ENCODE measurements around the gene APIP.

The APIP gene

DNA sequence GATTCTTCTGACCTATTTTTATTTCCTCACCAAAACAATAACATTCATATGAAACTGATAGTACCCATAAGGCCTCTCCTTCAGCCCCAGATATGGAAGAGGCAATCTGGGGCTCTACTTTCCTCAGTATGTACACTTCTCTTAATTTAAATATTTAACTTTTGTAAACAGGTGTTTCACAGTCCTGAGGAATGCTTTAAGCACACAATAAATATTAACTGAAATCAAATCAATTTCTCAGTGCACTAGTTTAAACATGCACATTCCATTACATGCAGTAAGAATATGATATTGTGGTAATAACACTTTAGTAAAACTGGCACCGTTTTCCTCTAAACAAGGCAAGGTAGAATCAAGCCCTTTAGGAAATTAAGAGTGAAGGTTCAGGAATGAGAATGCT lies 28.9 kb downstream of the APIP start:
- no peak for DNase-seq

DNA sequence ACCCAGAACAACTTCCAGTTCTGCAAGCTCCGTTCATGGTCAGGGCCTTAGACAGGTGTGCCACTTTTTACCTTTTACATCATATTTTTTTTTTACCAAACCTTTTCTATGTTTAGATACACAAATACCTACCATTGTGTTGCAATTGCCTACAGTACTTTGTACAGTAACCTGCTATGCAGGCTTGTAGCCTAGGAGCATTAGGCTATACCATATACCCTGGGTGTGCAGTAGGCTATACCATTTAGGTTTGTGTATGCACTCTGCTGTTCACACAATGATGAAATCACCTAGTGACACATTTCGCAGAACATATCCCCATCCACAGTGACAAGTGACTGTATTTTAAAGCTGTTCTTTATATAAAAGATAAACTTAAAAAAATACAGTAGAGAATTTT lies 29.6 kb downstream of the APIP start:
- DNase-seq = no peak

DNA sequence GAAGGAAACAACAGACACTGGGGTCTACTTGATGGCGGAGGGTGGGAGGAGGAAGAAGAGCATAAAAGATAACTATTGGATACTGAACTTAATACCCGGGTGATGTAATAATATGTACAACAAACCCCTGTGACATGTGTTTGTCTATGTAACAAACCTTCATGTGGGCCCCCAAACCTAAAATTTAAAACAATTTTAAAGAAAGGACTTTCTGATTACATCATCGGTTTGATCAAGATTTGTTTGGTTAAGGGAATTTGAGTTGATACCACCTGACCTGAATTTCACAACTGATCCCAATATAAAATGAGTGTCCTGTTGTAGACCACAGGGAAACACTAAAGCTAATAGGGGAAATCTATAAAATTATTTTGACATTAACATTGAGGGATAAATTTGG lies 34.3 kb downstream of the APIP start:
- no peak for DNase-seq

DNA sequence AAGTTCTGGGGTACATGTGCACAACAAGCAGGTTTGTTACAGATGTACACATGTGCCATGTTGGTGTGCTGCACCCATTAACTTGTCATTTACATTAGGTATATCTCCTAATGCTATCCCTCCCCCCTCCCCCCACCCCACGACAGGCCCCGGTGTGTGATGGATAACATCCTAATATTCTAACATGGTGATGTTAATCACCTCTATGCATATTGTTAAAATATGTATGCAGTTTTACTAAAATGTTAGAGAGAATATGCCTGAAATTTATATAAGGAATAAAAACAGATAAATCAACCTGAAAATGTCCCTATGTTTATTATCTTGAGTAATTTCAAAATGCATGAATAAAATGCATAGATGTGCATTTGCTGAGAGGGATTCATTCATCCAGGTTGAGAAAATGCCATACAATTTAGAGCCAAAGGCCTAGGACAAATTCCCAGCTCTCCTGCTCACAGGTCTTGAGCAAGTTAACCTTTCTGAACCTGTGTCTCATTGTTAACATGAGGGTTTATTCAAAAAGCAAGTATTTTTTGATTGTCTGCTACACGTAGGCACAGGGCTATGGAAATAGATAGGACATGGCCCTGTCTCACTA lies 38.7 kb downstream of the APIP start:
- DNase-seq = no peak

DNA sequence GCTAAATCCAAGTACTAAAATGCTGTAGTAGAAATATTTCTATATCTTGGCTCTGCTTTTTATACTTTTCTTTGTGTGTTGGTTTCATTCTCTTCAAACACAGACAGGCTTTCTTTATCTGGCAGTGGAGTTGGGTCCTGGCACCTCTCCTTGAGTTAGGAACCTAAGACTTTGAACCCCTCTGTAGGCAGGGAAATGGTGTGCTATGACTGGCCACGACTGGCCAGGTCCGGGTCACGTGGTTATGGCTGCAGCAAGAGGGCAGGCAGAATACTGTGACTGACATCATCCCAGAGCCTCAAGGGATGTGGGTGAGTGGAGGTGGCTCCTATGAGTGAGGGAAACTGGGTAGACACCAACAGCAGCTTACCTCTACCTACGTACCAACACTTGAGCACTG lies 42.0 kb downstream of the APIP start:
- DNase-seq = no peak

DNA sequence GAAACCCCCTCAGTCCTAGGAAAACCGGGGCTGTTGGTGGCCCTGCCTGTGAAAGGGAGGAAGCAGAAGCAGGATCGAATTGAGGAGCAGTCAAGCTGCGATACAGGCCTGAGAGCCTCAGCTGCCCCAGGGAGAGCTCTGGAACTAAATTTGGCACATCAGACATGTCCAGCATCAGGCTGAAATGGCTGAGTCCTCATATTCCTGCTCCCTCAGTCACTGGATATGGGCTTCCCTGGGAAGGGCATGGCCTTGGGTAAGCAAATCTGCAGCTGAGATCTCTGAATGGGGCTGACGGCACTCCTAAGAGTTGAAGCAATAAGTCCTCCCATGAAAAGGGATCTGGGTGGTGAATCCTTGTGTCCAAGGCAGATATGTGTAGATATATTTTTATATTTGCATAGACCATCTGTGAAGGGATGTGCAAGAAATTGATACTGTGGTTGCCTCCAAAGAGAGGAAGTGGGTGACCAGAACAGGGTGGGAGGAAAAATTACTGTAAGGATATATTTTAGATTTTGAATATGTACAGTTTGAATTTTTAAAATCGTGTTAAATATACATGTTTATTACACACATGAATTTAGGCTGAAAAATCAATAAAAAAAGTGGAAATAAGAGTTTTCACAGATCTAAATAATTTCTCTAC lies 45.5 kb downstream of the APIP start:
- DNase-seq = no peak

DNA sequence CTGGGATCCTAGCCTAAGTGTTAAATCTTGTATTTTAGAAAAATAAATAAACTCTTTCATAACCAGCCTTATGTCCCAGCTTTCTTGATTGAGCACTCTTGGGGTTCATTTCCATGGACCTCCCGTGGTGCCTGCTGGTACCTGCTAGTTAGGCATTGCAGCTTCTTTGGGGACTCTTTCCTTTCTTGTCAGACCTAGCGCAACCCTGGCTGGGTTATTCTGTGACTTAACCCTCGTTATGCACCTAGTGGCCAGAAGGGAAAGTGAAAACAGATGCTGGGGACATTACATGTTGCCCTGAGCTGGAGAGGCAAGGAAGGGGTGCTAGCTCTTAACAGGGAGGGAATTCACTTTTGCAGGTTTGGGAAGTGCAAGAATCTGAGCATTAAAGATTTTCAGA lies 46.8 kb downstream of the APIP start:
- no peak for DNase-seq

DNA sequence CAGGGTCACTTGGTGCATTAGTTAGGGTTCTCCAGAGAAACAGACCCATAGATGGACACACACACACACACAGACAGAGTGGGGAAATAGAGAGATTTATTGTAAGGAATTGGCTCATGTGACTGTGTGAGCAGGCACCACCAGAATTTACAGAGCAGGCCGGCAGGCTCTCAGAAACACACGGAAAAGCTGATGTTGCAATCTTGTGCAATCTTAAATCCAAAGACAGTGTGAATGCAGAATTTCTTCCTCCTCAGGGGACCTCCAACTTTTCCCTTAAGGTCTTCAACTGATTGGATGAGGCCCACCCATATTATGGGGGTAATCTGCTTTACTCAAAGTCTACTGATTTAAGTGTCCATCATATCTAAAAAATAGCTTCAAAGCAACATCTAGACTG lies 49.8 kb downstream of the APIP start:
- no peak for DNase-seq

DNA sequence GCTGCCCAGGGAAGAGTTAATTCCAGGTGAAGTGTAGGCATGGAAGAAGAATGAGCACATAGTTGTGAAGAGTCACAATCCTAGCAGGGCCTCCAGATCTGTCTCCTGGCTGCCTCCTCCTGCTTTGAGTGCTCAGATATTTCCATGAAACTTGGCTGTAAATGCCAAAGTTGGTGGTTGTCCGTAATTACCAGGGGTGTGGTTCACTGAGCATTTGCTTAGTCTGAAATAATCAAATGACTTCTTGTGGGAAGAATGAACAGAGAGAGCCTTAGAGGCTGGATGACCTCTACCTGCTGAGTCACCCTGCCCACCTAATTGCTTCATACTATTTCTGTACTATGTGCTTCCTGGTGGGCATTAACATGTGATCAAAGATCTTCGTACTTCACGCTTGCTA lies 50.9 kb downstream of the APIP start:
- no peak for DNase-seq

DNA sequence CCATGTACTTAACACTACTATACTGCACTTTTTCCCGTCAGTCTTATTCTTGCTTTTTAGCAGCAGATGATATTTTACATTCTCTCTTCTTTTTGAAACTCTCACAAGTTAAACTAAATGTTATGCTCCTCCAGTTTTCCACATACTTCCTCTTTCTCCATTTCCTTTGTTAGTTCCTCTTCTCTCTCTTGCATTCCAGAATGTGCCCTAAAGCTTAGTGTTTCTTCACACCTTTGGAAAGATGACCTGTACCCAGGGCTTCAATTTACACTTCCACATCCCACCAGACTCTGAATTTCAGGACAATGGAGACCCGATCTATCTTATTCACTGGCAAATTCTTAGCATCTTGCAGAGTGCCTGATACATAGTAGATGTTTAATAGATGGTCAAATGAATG lies 51.8 kb downstream of the APIP start:
- DNase-seq = no peak

DNA sequence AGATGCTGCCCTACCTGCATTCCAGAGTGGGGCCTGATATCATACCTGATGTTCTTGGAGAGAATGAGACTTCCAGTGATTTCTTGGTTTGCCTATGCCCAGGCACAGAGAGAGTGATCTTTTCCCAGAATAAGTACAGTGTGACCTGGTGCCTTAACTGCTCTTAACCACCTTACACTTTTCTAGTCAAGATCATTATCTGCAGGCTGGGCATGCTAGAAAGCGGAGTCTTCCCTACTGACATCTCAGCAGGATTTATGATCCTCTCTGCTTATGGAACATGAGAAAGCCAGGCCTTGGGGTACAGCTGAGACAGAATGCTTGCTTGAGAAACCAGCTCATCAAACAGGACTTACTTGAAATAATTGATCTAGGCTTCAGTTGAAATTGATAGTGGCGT lies 53.1 kb downstream of the APIP start:
- no peak for DNase-seq

DNA sequence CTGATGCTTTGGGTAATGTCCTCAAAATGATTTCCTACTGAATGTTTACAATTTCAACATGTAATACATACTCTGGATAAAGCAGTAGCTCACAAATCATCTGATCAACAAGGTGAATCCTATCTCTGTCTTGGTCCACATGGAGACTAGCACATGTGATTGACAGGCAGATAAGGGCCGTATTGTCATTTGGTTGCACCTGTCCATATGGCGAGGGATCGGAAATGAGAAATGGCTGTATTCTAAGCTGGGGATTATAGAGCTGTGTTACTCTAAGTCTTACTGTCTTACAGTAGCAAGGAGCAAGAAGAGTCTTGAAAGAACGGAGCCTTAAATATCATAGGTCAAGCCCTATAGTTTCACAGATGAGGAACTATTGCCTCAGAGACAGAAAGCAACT lies 55.7 kb downstream of the APIP start:
- DNase-seq = no peak

DNA sequence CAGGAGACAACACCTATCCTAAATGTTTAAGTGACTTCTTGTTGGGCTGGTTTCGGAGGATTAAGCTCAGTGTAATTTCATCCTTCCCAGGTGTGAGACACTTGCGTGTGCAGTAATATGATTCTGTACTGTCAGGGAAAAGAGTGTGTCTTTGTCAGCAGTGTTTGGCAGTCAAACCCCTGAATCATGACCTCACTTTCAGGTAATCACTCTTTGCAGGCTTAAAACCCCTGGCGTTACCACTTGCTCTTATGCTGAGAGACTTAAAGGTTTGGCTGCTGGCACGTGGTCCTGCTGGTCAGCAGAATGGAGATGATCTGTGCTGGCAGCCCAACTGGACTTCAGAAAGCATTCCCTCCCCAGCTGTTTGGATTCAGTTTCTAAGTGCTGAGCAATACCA lies 56.1 kb downstream of the APIP start:
- DNase-seq = no peak

DNA sequence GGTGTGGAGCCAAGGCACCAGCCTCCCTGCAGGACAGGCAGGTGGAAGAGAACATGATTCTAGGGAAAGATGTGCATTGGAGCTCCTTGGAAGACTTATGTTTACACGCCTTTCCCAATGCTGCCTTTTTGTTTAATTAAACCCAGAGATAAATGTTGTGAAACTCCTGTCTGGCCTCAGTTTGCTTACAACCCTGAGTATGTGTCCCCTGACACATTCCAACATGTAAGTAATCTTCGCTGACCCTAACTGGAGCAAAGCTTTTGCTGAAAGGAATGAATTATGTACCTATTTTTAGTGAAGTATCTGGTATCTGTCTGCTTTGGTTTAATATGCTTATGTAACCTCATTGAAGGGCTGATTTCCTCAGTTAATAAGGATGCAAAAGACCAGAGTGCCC lies 56.7 kb downstream of the APIP start:
- no peak for DNase-seq

DNA sequence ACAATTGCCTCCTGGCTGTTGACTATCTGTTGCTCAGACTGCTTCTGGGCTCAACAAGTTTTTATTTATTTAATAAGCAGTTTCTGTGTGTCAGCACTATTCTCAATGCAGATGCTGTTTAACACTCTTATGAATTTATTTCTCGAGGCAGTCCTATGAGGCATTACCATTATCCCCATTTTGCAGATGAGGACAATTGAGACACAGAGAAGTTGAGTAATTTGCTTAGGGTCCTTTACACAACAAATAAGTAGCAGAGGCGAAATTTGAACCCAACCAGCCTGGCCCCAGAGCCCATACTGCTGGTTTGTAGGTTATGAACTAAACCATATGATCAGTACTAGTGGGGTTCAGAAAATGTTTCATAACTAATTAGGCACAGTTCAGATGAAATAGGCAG lies 58.7 kb downstream of the APIP start:
- no peak for DNase-seq

DNA sequence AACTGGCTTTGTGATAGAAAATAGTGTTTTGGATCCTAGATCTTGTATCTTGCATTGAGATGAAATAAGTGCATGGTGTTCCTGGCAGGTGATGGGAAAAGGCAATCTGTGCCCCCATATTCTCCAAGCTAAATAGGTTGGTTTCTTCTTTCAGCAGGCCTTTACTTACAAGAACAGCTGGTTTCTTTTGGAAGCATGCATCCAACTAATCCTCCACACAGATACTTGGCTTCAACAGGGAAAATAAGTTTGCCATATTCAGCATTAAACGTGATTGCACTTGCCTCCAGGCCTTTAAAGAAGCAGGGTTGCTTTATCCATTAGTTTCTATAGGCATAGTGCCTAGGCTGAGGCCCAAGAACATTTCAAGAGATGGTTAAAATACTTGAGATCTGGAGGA lies 59.9 kb downstream of the APIP start:
- no peak for DNase-seq

DNA sequence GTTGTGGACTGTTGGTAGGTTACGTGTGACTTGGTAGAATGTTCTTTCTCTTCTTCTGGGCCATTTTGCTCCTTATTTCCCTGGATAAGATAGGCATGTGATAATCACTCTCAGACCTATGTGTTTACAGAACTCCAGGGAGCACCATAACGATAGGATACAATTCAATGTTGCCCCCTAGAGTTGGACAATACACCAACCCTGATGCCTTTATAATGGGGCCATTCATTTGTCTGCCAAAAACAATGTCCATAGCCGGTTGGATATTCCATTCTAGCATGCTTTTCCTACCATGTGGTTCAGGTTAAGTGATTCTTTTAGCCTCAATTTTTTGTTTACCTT lies 60.5 kb downstream of the APIP start:
- DNase-seq = no peak

DNA sequence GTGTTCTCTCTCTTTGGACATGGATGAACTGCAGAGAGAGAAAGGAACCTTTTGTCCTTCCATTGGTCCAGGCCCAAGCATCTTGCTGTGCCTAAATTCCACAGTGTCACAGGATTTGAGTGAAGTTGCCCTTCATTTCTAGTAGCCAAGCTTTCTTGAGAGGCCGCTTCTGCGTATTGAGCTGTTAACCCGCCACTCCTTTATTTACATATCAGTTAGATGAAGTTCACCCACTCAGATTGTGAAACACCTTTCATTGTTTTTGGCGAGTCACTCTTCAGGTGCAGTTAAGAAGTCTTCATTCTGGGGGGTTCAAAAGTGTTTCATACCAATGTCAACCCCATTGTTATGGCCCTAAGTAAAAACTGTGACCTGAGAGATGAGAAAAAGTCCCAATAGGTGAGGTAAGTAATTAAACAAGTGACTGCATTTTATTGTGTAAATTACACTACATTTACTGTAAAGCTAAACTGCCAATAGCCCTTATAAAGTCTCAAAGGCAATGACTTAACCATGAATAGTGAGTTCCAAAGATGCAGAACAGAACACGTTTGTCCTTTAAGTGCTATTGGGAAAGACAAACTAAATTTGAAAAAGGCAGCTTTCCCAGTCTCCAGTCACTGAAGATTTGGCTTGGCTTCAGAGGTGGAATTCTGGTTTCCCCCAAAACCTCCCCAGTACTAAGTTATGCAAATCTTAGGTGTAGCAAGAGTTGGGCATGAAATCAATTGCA lies 61.0 kb downstream of the APIP start:
- no peak for DNase-seq

DNA sequence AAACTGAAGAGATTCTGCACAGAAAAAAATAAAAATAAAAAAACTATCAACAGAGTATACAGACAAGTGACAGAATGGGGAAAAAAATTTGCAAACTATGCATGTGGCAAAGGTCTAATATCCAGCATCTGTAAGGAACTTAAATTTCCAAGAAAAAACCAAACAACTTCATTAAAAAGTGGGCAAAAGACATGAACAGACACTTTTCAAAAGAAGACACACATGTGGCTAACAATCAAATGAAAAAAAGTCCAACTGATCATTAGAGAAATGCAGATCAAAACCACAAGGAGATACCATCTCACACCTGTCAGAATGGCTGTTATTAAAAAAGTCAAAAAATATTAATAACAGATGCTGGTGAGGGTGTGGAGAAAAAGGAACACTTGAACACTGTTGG lies 64.3 kb downstream of the APIP start:
- DNase-seq = no peak

DNA sequence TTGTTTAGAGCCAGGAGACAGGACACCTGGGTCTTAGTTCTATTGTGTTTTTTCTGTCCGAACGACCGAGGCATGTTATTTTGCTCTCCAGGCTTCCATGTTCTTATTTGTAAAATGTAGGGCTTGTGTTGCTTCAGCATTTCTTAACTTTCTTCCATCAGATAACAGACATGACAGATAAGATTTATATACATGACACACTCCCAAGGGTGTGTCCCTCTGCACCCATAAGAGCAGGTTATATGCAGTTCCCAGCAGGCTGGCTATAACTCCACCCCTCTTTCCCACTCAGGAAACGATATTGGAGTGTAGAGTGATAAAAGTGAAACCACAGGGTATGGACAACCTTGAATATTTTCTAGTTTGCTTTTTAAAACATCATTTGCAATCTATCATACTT lies 65.8 kb downstream of the APIP start:
- no peak for DNase-seq

DNA sequence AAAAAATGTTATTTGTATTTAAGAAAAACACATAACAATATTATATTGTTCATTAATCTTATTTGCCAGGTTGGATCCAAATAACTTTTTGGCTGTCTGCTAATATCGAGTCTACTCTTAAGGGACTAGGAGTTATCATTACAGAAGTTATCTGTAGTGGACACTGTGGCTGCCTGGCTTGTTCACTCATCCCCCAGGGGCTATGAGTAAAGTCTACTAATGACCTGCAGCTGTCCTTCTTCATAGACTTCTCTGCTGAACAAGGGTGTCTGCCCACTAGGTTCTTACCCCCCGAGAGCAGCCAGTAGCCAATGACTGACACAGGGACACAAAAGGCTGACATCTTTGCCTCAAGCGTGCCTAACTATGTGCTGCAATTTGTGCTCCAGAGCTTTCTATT lies 69.7 kb downstream of the APIP start:
- DNase-seq = no peak

DNA sequence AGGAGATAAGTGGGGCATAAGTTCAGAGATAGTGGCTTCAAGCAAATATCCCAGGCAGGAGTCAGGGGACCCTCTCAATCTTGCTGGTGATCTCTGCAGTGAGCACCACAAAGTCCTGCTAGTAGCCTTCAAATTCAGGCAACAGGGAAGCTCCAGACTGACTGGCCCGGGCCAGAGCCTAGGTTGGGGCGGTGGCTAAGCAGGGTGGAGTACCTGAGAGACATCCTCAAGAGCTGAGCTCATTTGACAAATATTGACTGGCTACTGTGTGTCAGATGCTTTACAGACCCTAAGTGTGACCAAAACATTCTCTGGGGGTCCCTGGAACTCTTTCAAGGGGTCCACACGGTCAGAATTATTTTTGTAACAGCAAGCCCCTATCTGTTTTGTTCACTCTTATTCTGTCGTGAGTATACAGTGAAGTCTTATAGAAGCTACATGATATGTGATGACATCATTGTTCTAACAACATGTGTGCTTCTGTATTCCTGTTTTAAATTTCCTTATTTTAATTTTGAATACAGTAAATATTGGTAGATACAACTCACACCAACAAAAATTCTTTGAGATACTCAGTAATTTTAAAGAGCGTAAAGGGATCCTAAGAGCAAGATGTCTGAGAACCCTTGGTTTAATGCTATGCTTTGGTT lies 71.6 kb downstream of the APIP start:
- no peak for DNase-seq

DNA sequence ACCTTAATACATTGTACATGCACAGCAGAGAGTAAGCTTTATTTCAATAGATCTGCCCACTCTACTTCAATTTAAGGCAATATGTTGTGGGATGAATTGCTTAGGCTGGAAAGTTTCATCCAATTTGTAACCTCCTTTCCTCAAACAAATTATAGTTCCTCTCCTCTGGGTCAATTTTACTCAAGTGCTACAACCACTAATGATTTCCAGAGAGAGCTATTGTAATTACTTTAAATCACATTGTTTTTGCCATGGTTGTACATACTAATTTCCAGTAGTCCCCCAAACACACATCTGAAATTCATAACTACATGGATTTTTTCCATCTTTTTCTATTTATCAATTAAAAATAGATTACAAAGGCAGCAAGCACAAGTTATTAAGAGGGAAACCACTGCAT lies 72.9 kb downstream of the APIP start:
- DNase-seq = no peak

DNA sequence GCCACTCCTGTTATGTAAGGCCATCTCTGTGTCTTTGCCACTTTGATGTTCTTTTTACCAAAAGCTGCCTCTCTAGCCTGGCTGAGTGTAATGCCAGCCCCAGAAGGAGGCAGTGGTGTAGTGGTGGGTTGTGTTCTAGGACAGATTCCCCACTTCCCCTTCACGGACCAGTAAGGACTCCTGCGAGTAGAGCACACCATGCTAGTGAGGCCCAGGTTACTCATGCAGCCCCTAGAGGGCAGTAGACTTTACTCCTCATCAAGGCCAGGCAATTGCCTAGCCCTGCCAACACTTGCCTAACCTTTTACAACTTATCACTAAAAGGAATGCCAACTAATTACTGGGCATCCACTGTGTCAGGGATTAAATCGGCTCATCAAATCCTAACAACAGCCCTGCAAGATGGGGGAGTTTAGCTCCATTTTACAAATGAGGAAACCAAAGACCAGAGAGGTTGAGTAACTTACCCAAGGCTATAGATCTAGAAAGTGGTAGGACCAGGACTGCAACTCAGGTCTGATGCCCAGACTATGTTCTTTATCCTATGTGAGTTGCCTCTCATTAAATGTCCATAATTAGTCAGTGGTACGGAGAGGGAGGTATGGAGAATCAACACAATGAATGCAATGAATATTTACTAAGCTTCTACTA lies 75.3 kb downstream of the APIP start:
- peak in 2 of 5 experiments; percentile 1 to 48 for DNase-seq

All from T-helper 2 cell (primary cell).